NCI-H345 treated with DMSO at 0.1 percent for 48 hours (cell line): Measurements from ENCODE around the gene UBE2L5.

Experiments
- DNase-seq: peaks from one replicate; lab custom pipeline; 2025; ENCODE audit not compliant: unreplicated experiment; lab: John Stamatoyannopoulos, UW

UBE2L5 gene

DNA sequence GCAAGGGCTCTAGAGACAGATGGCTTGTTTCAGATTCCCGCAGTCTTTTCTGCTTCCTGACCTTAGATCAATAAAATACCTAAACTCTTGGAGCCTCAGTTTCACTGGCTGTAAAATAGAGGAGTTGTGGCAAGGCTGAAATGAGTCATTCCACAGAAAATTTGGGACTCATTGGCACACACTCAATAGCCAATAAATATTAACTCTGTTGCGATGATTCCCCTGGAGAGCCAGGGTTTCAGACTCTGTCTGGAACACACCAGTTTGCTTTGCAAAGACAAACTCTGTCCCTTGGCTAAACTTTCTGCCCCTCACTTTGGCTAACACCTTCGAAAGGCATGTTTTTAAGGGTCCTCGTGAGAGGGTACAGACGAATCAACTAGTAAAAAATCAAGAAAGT is 18.1 kb upstream of the UBE2L5 start:
- no peak for DNase-seq

- no peak for DNase-seq
Observed at GRCh38 chr13:30406779-30407416, 15.4 kb upstream of the UBE2L5 start.

DNA sequence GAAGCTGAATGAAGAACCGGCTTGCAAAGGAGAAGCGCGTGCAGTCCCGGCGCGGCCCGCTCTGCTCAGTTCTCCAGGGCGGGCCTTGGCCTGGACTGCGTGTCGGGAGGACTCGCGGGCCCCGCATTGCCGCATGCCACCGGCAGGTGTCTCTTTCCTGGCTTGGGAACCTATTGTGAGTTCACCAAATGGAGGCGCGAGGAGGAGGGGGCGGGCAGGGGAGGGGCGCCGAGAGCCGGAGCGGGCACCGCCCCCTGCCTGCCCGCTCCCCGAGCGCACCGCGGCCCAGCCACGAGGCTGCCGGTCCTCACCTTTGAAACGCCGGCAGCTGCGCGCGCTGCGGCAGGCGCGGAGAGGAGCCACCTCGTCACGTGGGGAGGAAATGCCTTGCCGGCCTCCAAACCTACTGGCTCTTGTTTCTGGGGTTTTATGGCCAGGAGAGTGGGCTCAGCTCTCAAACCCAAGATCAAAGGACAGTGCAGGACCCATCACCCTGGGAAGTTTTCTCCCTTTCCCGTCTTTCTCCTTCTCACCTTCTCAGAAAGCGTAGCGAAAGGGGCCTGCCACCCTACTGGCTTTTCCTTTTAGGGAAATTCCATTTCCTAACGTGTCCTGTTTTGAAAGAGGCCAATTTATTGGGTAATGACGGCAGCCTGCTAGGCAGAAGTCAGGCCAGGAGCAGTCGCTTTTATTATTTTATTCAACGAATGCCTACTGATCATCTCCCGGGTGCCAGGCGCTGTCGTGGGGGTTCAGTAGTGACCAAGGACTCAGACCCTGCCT is 13.8 kb upstream of the UBE2L5 start:
- DNase-seq, result no peak

DNA sequence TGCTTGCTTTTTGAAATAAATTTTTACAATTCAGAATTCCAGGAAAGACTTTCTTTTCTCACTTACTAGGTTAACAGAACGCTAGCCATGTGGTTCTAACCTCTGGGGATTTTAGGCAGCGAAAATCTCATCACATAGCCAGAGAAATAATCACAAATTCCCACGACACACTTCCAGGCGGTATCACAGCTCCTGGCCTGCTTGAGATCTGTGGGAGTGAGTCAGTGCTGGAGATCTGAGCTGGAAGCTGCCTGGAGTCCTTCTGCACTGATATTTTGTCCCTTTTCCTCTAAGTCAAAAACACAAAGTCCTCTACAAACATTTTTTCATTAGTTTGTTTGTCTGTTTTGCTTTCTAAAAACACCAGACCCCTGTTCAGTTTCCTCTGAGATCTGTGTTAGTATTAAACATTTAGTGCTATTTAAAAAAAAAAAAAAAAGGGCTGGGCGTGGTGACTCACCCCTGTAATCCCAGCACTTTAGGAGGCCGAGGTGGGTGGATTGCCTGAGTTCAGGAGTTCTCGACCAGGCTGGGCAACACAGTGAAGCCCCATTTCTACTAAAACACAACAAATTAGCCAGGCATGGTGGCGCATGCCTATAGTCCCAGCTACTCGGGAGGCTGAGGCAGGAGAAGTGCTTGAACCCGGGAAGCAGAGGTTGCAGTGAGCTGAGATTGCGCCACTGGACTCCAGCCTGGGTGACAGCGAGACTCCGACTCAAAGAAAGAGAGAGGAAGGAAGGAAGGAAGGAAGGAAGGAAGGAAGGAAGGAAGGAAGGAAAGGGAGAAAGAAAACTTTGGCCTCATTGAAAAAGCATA is 12.2 kb upstream of the UBE2L5 start:
- no peak for DNase-seq

DNA sequence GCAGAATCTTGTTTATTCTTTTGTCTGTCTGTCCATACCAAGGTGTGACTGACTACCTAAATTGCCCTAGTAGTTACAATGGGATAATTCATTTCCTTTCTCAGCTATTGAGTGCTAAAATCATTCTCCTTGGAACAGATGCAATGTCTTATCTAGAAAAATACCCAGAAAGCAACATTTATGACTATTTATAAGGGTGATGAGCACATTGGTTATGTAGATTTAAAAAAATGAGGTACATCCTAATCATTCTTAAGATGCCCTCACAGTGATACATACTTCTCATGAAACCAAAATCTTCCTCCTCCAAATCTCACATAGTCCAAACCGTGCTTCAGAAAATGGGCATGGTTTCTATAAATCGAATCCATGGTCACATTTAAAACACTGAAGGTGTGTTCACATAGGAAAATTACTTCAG is 11.6 kb upstream of the UBE2L5 start:
- DNase-seq, result no peak

GRCh38 chr13:30412346-30412745 is 9.9 kb upstream of the UBE2L5 start:
- no peak for DNase-seq

DNA sequence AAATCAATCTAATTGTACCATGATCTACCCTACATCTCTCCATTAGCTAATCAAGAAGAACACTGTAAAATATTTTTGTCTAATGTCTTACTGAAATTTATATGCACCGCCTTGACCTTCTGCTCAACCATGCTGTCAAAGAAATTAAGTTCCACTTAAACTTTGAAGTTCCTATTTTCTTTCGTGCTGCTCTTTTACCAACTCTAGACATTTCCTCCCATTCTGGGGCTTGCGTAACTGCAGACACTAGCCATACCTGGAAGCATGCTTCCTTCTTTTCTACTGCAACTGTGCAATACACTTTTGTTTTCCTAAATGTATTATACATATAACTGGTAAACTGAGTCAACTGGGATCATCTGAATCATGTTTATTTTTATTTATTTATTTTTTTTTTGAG is 8.5 kb upstream of the UBE2L5 start:
- no peak for DNase-seq

DNA sequence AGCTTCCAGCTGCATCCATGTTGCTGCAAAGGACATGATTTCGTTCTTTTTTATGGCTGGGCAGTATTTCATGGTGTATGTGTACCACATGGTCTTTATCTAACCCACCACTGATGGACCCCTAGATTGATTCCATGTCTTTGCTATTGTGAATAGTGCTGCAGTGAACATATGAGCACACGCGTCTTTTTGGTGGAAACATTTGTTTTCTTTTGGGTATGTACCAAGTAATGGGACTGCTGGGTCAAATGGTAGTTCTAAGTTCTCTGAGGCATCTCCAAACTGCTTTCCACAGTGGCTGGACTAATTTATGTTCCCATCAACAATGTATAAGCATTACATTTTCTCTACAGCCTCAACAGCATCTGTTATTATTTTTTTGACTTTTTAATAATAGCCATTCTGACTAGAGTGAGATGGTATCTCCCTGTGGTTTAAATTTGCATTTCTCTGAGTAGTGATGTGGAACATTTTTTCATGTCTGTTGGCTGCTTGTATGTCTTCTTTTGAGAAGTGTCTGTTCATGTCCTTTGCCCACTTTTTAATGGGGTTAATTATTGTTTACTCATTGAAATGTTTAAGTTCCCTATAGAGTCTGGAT is 6.8 kb upstream of the UBE2L5 start:
- no peak for DNase-seq

DNA sequence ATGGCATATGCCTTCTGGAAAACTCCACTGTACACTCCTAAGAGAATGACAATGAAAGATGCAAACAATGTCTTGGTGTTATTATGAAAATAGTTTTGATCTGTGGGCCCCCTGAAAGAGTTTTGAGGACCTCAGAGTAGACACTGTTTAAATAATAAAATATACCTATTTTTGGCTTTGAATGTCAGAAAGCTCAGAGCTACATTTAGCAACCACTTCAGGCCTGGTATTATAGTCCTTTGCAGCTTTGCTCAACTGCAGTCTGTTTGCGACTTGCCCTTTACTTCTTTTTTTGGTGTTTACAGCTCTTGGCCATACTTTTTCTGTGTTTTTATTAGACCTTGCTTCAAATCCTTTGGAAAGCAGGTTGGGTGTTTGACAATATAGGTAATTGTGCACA is 5.8 kb upstream of the UBE2L5 start:
- DNase-seq, result no peak

- no peak for DNase-seq
Observed at GRCh38 chr13:30418075-30418716, 4.1 kb upstream of the UBE2L5 start.

- DNase-seq, result no peak
Observed at GRCh38 chr13:30418717-30419459, 3.4 kb upstream of the UBE2L5 start.

DNA sequence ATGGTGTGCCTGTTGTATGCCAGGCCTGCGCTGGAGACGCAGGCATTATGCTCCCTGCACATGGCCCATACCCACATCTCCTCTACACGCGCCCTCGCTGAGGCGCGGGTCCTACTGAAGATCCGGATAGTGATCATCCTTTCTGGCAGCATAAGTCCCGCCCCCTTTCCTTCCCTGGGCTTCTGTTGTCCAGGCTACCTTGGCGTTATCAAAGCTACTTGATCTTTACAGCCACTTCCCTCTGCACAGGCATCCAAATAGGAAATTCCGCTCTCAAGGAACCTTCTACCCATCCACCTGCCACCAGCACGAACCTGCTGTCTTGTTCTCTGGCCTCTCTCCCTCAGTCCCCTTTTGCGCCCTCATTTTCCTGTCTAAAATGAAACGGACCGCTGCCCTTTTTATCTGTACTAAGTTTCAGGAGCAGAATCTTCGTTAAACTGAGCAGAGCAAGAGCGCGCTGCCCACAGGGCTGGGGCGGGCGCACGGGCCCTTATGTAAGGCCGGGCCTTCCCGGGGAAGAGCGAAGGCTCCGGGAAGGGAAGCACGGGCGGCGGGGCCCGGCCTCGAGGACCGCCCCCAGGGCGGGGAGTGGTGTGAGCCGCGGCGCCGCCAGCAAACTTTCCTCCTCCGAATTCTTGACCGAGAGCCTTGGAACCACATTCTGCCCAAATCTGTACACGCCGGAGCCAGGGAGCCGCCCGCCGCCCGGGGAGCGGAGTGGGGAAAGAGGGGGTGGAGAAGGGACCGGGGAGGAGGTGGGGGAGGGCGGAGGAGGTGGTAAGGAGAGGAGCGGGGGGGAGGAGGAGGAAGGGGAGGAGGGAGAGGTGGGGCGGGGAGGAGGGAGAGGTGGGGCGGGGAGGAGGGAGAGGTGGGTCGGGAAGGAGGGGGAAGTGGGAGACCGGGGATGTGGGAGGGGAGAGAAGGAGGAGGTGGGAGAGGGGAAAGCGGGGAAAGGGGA is 920 bp upstream of the UBE2L5 start:
- peak; percentile 14 for DNase-seq

DNA sequence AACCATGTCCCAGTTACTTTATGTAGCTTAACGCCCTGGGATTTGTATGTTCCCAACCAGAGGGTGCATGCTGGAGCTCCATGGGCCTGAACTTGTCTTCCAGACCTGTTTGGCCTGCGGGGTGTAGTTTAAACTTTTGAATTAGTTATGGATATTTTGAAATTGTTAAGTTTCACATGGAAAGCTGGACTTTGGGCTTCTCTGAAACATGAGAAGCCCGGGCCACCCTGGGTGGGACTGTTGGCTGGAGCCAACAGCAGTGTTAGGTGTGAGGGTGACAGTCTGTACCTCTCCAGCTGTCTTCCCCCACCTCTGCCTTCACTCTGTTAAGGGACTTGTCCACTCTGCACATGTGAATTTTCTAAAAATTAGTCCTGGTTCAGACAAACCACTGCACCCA is 1.6 kb downstream of the UBE2L5 start:
- DNase-seq, result no peak

GRCh38 chr13:30429235-30429634 is 6.9 kb downstream of the UBE2L5 start:
- no peak for DNase-seq

- DNase-seq, result no peak
Observed at GRCh38 chr13:30429721-30430694, 7.7 kb downstream of the UBE2L5 start.

GRCh38 chr13:30431269-30431940 is 9.1 kb downstream of the UBE2L5 start:
- DNase-seq, result no peak

DNA sequence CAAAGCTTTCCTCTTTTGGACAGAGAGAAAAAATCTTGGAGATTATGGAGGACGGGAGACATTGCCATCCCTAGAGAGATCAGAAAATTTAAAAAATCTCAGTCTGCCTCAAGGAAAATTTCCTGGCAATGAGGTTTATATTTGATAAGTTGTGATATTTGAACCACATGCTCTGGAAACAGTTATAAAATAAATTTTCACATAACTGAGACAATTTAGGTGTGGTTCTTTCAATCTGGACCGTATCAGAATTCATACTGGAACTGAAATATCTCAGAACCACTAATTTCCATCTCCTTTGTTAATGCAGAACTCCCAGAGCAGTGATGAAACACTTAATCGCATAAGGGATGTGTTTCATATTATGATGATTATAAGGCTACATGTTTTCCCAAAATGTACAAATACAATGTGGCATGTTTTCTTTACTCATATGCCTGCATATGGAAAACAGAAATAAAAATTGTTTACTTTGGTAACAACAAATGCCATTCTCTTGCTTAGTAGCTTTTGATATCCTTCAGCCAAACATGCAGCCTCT is 13.7 kb downstream of the UBE2L5 start:
- no peak for DNase-seq
